GM18505 (cell line): ENCODE results near the gene GALK2.
"Not testable (repeated sequence)": the region's sequence is repeated elsewhere in the genome, so short reads cannot be mapped to it uniquely, and the experiment has no call there.

ENCODE experiments used
- ATAC-seq: cut with Tn5 transposase; IDR thresholded peaks from one replicate; pipeline ENCODE4 v1.9.1; 2021; ENCODE audit not compliant: unreplicated experiment
- POLR2A ChIP-seq: IDR thresholded peaks from 4 replicates; pipeline ENCODE4 v1.6.1; 2011; ENCODE audit warnings: borderline replicate concordance; ENCODE audit not compliant: insufficient read depth, insufficient read length; ENCODE audit errors: extremely low read depth

Gene GALK2

GRCh38 chr15:49327927-49328326 is 157.9 kb downstream of the GALK2 start:
- no peak for TF ChIP-seq POLR2A
- no peak for ATAC-seq

GRCh38 chr15:49328941-49329340 is 158.9 kb downstream of the GALK2 start:
- ATAC-seq: no peak
- no peak for TF ChIP-seq POLR2A

- no peak for ATAC-seq
- no peak for TF ChIP-seq POLR2A
Observed at GRCh38 chr15:49330166-49330565, 160.1 kb downstream of the GALK2 start.

- no peak for ATAC-seq
- TF ChIP-seq POLR2A: no peak
Observed at GRCh38 chr15:49331442-49331841, 161.4 kb downstream of the GALK2 start.

GRCh38 chr15:49331951-49332350 is 161.9 kb downstream of the GALK2 start:
- no peak for ATAC-seq

GRCh38 chr15:49339656-49340055 is 169.6 kb downstream of the GALK2 start:
- ATAC-seq: no peak
- no peak for TF ChIP-seq POLR2A

More at GRCh38 chr15:49331951-49332350, 161.9 kb downstream of the GALK2 start:
- TF ChIP-seq POLR2A: no peak

- no peak for TF ChIP-seq POLR2A
- ATAC-seq: no peak
Observed at GRCh38 chr15:49343546-49343945, 173.5 kb downstream of the GALK2 start.

- ATAC-seq: not testable (repeated sequence)
Observed at GRCh38 chr15:49354439-49354838, 184.4 kb downstream of the GALK2 start.

GRCh38 chr15:49361370-49361769 is 191.3 kb downstream of the GALK2 start:
- ATAC-seq: no peak
- no peak for TF ChIP-seq POLR2A

GRCh38 chr15:49366496-49366895 is 196.4 kb downstream of the GALK2 start:
- no peak for TF ChIP-seq POLR2A
- ATAC-seq: no peak

GRCh38 chr15:49370782-49371181 is 200.7 kb downstream of the GALK2 start:
- ATAC-seq: no peak
- no peak for TF ChIP-seq POLR2A

- TF ChIP-seq POLR2A: no peak
- ATAC-seq: no peak
Observed at GRCh38 chr15:49372366-49372765, 202.3 kb downstream of the GALK2 start.

- no peak for TF ChIP-seq POLR2A
- no peak for ATAC-seq
Observed at GRCh38 chr15:49379996-49380395, 209.9 kb downstream of the GALK2 start.

GRCh38 chr15:49380912-49381311 is 210.9 kb downstream of the GALK2 start:
- ATAC-seq: no peak
- no peak for TF ChIP-seq POLR2A
